Fibroblast of lung (primary cell): ENCODE results near the gene CENPB. TPM values are rescaled to one million over a fixed set of nuclear protein-coding genes. Genes with fewer than 3 reads are reported as not detected.

Source experiments
- DNase-seq, 2 donors: peaks; one replicate each; pipeline versions ENCODE4 v3.0.0 to v3.0.0-alpha.2; 2010; ENCODE audit warnings: low read depth in 2 of 2
- H2AFZ ChIP-seq: 2 replicates; pipeline ENCODE4 v1.5.1; 2012; ENCODE audit warnings: low read length, control low read depth, inconsistent platforms
- H3K27ac ChIP-seq: 2 replicates; pipeline ENCODE4 v1.5.1; 2011; ENCODE audit warnings: low read length, control low read depth; ENCODE audit not compliant: insufficient read depth
- H3K27me3 ChIP-seq: 2 replicates; pipeline ENCODE4 v1.5.1; 2011; ENCODE audit warnings: mild to moderate bottlenecking, low read length; ENCODE audit not compliant: control insufficient read depth, insufficient read depth
- H3K36me3 ChIP-seq: 2 replicates; pipeline ENCODE4 v1.5.1; 2011; ENCODE audit warnings: low read length; ENCODE audit not compliant: control insufficient read depth, insufficient read depth
- H3K4me1 ChIP-seq: 2 replicates; pipeline ENCODE4 v1.5.1; 2011; ENCODE audit warnings: low read length; ENCODE audit not compliant: control insufficient read depth, insufficient read depth; ENCODE audit errors: extremely low read depth
- H3K4me2 ChIP-seq: 2 replicates; pipeline ENCODE4 v1.5.1; 2011; ENCODE audit warnings: low read length, control low read depth; ENCODE audit not compliant: insufficient read depth; ENCODE audit errors: extremely low read depth
- H3K4me3 ChIP-seq, 4 experiments: fragments of 200-600 bp in 1 of 4; sonication (generic) in 1 of 4; replicated peaks in 1 of 4; 2 replicates each; pipeline ENCODE4 v1.5.1; 2011 to 2016; ENCODE audit warnings: low read length in 4 of 4, low read depth in 3 of 4, mild to moderate bottlenecking in 3 of 4, control low read depth in 2 of 4, inconsistent platforms in 1 of 4, mixed read lengths in 1 of 4; ENCODE audit not compliant: insufficient read depth in 1 of 4; ENCODE audit errors: control extremely low read depth in 1 of 4
- H3K79me2 ChIP-seq: 2 replicates; pipeline ENCODE4 v1.5.1; 2012; ENCODE audit warnings: mild to moderate bottlenecking, low read length, inconsistent platforms; ENCODE audit not compliant: control insufficient read depth, insufficient read depth
- H3K9ac ChIP-seq: 2 replicates; pipeline ENCODE4 v1.5.1; 2011; ENCODE audit warnings: mild to moderate bottlenecking, low read length, control low read depth; ENCODE audit not compliant: insufficient read depth
- H3K9me3 ChIP-seq: 2 replicates; pipeline ENCODE4 v1.5.1; 2012; ENCODE audit warnings: low read depth, low read length; ENCODE audit not compliant: control insufficient read depth, insufficient read depth
- H4K20me1 ChIP-seq: 2 replicates; pipeline ENCODE4 v1.5.1; 2011; ENCODE audit warnings: low read length; ENCODE audit not compliant: control insufficient read depth, insufficient read depth; ENCODE audit errors: extremely low read depth
- EZH2 ChIP-seq: IDR thresholded peaks from 2 replicates; pipeline ENCODE4 v1.5.1; 2012; ENCODE audit warnings: low read length, control low read depth, mild to moderate bottlenecking; ENCODE audit errors: missing control alignments
- polyA plus RNA-seq, 2 donors: library from polyadenylated mRNA; depleted of rRNA in 1 of 2; stranded (reverse) in 1 of 2; unstranded in 1 of 2; fragments of >200 nt; gene quantifications; 2 replicates each; pipeline ENCODE4 v1.2.1, GENCODE V29; 2011 to 2012; ENCODE audit warnings: missing spikeins in 1 of 2
- total RNA-seq: library from RNA; depleted of rRNA; stranded (reverse); fragments of >200 nt; gene quantifications from 2 replicates; pipeline ENCODE4 v1.2.1, GENCODE V29; 2014
- TF ChIP-seq, protein P1 (sequence below), 2 donors: IDR thresholded peaks in 1 of 2; conservative IDR thresholded peaks in 1 of 2; 1 replicate in 1 of 2; 2 replicates in 1 of 2; pipeline ENCODE4 v1.5.1; 2011 to 2012; ENCODE audit warnings: low read length in 2 of 2, control low read depth in 1 of 2, inconsistent platforms in 1 of 2, low read depth in 1 of 2, mild to moderate bottlenecking in 1 of 2

The CENPB gene
- total and polyA plus RNA-seq, 2 donors (not counting 1 experiment from before 2014, with no cell fraction given): 32.6 to 106 TPM

GRCh38 chr20:3755269-3755668, 31.3 kb downstream of the CENPB start:
- Histone ChIP-seq H3K9me3 (no peaks in the 10 kb centered on the region), H3K27ac (no peak overlapping the region), H3K36me3 (peaks cover 3% of the 10 kb centered on the region), H3K4me1 (no peaks in the 10 kb centered on the region), H3K79me2 (no peaks in the 10 kb centered on the region), H3K4me2 (no peak overlapping the region), H4K20me1 (no peaks in the 10 kb centered on the region), H3K9ac (no peak overlapping the region), H3K4me3 (no peak overlapping the region), H2AFZ (no peak overlapping the region), H3K27me3 (no peaks in the 10 kb centered on the region)
- no peak for DNase-seq
- TF ChIP-seq, protein P1, sequence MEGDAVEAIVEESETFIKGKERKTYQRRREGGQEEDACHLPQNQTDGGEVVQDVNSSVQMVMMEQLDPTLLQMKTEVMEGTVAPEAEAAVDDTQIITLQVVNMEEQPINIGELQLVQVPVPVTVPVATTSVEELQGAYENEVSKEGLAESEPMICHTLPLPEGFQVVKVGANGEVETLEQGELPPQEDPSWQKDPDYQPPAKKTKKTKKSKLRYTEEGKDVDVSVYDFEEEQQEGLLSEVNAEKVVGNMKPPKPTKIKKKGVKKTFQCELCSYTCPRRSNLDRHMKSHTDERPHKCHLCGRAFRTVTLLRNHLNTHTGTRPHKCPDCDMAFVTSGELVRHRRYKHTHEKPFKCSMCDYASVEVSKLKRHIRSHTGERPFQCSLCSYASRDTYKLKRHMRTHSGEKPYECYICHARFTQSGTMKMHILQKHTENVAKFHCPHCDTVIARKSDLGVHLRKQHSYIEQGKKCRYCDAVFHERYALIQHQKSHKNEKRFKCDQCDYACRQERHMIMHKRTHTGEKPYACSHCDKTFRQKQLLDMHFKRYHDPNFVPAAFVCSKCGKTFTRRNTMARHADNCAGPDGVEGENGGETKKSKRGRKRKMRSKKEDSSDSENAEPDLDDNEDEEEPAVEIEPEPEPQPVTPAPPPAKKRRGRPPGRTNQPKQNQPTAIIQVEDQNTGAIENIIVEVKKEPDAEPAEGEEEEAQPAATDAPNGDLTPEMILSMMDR (conservative IDR thresholded peaks at IDR 0.05 in 1 of 2, IDR thresholded peaks at IDR 0.05 in 1 of 2; ENCODE audit: low read depth in 1 of 2, low read length in 2 of 2): no peak
- no peak for TF ChIP-seq EZH2

- no peak overlapping the region for H3K9ac ChIP-seq
- no peak for TF ChIP-seq EZH2
- TF ChIP-seq, protein P1 (conservative IDR thresholded peaks at IDR 0.05 in 1 of 2, IDR thresholded peaks at IDR 0.05 in 1 of 2; ENCODE audit: low read depth in 1 of 2, low read length in 2 of 2): no peak
- peaks cover 3% of the 10 kb centered on the region for H3K36me3 ChIP-seq
- H3K4me1 ChIP-seq: no peaks in the 10 kb centered on the region
- no peak for DNase-seq
- H4K20me1 ChIP-seq: no peaks in the 10 kb centered on the region
- no peaks in the 10 kb centered on the region for H3K79me2 ChIP-seq
- no peaks in the 10 kb centered on the region for H3K9me3 ChIP-seq
- no peak overlapping the region for H2AFZ ChIP-seq
- no peak overlapping the region for H3K4me2 ChIP-seq
- H3K27me3 ChIP-seq: no peaks in the 10 kb centered on the region
- H3K27ac ChIP-seq: no peak overlapping the region
- no peak overlapping the region for H3K4me3 ChIP-seq
Measured at GRCh38 chr20:3754276-3754630, 32.3 kb downstream of the CENPB start.

DNA sequence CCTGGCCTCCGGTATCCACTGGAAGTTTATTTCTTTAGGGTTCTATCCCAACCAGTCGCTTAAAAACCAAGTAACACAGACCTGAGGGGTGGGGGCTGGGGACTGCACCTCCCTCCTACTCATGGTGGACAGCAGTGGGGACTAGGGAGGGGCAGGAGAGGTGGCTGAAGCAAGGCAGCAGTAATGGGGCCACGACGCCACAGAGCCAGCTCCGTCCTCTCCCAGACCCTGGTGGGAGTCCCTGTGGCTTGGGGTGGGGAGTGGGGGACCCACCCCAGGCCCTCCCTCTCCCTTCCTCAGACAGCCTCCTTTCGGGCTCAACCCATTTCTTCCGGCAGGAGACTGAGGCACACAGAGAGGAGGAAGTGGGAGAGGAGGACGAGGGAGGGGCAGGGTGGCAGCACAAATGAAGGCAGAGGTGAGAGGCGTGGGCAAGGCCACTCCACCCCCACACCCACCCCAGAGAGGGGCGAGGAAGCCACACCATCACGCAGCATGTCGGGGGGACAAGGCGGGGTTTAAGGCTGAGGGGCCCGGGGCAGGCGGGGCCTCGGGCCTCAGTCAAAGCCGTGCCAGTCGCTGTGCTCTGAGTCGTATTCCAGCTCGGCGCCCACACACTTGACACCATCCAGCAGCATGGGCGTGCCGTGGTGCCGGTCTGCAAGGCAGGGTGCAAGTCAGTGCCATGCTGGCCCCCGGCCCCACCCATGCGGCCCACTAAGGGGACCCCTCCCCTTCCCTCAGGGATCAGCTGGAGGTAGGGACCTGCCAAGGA, 32.9 kb downstream of the CENPB start:
- H4K20me1 ChIP-seq: no peaks in the 10 kb centered on the region
- H3K9me3 ChIP-seq: no peaks in the 10 kb centered on the region
- H3K4me3 ChIP-seq: no peak overlapping the region
- H3K4me2 ChIP-seq: no peak overlapping the region
- TF ChIP-seq, protein P1 (conservative IDR thresholded peaks at IDR 0.05 in 1 of 2, IDR thresholded peaks at IDR 0.05 in 1 of 2; ENCODE audit: low read depth in 1 of 2, low read length in 2 of 2): no peak
- TF ChIP-seq EZH2: no peak
- H3K36me3 ChIP-seq: peaks cover 3% of the 10 kb centered on the region
- no peaks in the 10 kb centered on the region for H3K79me2 ChIP-seq
- no peak overlapping the region for H3K9ac ChIP-seq
- H3K27ac ChIP-seq: no peak overlapping the region
- DNase-seq: no peak
- H3K27me3 ChIP-seq: no peaks in the 10 kb centered on the region
- no peak overlapping the region for H2AFZ ChIP-seq
- no peaks in the 10 kb centered on the region for H3K4me1 ChIP-seq
